C1 segment of cervical spinal cord (tissue), 14 donors: ENCODE measurements around the gene ZMYM1.
"Not testable (repeated sequence)": the region's sequence is repeated elsewhere in the genome, so short reads cannot be mapped to it uniquely, and the experiment has no call there.

Experiments
- DNase-seq, 14 donors: peaks; one replicate each; lab custom pipeline; 2025; lab: John Stamatoyannopoulos, UW

ZMYM1 gene

GRCh38 chr1:35079003-35079930 is at the start of gene ZMYM1:
Gene ZMYM1, plus strand, starts transcription at chr1:35079385. Its CDS starts 14,603 bp downstream, at chr1:35093988.
- DNase-seq: peak; percentile 38 to 86 (median 72)

DNA sequence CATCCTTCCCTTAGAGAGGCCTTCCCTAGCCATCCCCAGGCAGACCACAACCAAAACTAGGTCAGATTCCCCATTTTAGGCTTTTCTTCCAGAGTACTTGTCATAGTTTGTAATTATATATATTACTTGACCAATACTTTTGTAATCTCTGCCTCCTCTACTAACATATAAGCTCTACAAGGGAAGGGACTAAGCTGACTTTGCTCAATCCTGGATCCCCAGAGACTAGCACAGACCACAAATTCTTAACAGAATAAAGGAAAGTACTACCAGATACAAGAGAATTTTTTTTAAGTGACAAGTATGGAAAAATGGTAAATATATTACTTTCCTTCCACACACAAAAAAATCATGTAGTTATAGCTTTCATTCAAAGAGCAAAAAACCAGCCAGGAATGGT is 49.4 kb upstream of the ZMYM1 start:
- DNase-seq: no peak

DNA sequence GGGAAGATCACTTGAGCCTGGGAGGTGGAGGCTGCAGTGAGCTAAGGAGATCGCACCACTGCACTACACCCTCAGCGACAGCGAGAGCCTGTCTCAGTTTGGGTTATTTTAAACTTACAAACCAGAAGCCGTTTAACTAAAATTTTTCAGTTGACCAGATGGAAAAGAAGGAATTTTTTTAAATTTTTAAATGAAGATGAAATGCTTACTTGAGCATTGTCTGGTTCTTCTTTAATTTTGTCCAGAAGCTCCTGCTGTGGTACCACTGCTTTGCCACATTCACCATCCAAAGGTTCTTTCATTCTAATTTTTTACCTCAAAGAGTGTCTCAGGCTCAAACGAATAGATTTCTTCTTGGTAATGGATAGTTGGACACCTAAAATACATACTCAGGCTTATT is 48.8 kb upstream of the ZMYM1 start:
- DNase-seq: no peak

GRCh38 chr1:35030756-35031446 is 48.3 kb upstream of the ZMYM1 start:
- peak in 6 of 14 donors; percentile 10 to 21 (median 16) for DNase-seq

GRCh38 chr1:35032384-35032739 is 46.8 kb upstream of the ZMYM1 start:
- DNase-seq: no peak

GRCh38 chr1:35033346-35033745 is 45.8 kb upstream of the ZMYM1 start:
- DNase-seq: no peak

- DNase-seq: no peak
These were observed 42.6 kb upstream of the ZMYM1 start for GRCh38 chr1:35036621-35037020.

DNA sequence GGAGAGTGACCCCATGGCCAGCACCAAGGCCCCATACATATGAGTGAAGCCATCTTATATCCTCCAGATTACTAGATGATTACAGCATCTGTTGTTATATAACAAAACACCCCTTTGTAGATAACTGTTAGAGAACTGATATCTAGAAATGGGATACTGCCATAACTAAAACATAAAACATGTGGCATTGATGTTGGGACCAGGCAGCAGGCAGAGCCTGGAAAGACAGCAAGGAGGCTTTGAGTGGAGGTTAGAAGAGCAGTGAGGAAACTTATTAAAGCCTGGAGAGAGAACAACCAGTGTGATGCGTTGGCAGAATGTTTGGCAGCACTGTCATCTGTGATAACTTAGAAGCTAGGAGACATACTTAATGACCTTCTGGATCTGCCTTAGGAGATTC is 42.0 kb upstream of the ZMYM1 start:
- no peak for DNase-seq

- DNase-seq: no peak
These were observed 40.5 kb upstream of the ZMYM1 start for GRCh38 chr1:35038723-35039122.

GRCh38 chr1:35043498-35043897 is 35.7 kb upstream of the ZMYM1 start:
- no peak for DNase-seq

DNA sequence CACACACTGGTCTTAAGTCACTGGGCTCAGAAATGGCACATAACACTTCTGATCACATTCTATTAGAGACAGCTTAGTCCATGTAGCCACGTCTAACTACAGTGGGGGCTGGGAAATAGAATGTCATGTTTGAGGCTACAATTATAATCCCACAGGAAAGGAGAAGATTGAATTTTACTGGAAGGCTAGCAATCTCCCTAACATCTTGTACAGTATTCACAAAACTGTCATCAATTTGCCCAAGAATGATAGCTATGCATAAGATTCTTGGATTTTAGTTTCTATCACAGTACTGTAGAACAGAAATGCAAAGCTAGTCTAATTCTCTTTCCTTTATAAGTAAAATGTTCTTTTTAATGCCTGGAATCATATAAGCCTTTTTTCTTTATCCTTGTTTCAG is 34.8 kb upstream of the ZMYM1 start:
- DNase-seq: no peak

DNA sequence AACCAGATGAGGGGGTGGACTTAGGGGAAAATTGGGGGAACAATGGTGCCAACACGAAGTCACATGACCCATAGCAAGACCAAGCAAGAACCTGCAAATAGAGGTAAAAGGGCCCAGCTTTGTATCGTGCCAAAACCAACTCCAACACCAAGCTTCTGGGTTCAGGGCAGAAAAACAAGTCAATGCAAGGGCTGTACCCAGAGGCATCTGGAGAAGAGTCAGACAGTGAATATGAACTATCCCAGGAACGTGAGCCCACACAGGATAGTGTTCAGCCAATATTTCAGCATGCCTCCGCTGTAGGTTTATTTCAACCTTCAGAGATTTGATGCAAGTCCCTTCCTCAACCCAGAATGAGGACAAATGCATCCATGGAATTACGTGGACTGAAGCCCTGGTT is 32.5 kb upstream of the ZMYM1 start:
- no peak for DNase-seq

DNA sequence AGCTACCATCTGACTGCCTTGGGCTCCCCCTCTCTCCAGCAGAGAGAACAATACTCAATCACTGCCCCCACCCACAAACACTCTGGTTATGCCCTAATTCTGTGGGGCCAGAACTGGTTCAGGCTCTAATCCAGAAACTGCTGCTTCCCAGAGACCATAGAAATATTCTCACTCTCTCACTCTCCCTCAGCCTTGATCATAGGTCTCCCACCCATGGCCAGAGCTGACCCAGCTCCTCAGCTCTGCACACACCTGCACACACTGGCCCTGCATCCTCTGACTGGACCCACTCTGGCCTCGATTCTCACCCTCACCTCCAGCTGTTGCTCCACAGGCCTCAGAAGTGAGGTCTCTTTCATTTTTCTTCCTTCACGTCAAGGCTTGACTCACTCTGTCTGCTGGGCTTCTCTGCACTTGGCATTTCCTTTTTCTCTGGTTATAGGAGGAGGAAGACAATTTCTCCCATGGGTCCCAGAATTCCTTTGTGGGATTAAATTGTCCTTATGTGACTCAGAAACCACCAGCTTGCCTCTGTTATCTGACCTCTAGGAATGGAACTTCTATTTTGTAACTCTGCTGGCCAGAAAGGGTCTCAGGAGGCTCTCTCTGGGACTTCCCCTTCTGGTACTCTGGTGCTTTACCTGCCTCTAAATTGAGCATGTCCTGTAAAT is 31.9 kb upstream of the ZMYM1 start:
- DNase-seq: no peak

DNA sequence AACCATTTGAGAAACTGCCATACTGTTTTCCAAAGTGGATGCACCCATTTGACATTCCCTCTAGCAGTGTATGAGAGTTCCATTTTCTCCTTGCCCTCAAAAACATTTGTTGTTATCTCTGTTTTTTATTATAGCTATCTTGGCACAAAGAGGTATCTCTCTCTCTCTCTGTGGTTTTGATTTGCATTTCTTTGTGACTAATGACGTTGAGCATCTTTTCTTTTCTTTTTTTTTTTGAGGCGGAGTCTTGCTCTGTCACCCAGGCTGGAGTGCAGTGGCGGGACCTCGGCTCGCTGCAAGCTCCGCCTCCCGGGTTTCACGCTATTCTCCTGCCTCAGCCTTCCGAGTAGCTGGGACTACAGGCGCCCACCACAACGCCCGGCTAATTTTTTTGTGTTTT is 30.1 kb upstream of the ZMYM1 start:
- DNase-seq: no peak

DNA sequence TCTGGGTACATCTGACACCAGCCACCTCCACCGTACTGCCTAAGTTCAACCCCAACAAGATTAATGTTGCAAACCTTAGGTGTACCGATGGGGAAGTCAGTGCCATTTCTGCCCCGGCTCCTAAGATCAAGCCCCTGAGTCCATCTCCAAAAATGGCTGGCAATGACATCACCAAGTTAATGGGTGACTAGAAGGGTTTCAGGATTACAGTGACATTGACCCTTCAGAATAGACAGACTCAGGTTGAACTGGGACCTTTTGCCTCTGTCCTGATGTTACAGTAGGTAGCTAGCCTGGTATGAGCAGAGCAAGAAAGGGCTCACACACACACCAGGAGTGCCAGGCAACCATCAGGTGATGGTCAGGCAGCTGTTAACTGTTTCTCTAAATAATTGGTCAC is 25.8 kb upstream of the ZMYM1 start:
- DNase-seq: no peak

GRCh38 chr1:35054282-35054681 is 24.9 kb upstream of the ZMYM1 start:
- DNase-seq: not testable (repeated sequence)

- not testable (repeated sequence) for DNase-seq
These were observed 20.9 kb upstream of the ZMYM1 start for GRCh38 chr1:35058321-35058720.

GRCh38 chr1:35058988-35059387 is 20.2 kb upstream of the ZMYM1 start:
- DNase-seq: no peak

- no peak for DNase-seq
These were observed 16.5 kb upstream of the ZMYM1 start for GRCh38 chr1:35062518-35063196.

- no peak for DNase-seq
These were observed 14.9 kb upstream of the ZMYM1 start for GRCh38 chr1:35064265-35064664.

DNA sequence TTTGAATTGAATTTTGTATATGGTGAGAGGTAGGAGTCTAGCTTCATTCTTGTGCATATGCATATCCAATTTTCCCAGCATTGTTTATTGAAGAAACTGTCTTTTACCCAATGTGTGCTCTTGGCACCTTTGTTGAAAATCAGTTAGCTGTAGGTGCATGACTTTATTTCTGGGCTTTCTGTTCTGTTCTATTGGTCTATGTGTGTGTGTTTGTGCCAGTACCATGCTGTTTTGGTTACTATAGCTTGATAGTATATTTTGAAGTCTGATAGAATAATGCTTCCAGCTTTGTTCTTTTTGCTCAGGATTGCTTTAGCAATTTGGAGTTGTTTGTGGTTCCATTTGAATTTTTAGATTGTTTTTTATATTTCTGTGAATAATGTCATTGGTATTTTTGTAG is 9.4 kb upstream of the ZMYM1 start:
- no peak for DNase-seq

DNA sequence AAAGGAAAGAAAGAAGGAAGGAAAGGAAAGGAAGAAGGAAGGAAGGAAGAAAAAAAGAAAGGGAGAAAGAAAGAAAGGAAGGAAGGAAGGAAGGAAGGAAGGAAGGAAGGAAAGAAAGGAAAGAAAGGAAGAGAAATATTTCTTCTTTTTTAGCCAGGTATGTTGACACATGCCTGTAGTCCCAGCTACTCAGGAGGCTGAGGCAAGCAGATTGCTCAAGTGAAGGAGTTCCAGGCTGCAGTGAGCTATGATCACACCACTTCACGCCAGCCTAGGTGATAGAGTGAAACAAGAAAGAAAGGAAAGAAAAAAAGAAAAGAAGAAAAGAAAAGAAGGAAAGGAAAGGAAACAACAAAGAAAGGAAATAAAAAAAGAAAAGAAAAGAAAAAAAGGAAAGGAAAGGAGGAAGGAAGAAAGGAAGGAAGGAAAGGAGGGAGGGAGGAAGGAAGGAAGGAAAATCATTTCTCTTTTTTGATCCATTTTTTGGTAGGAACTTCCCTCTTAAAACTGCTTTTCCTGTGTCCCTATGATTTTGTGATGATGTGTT is 5.8 kb upstream of the ZMYM1 start:
- DNase-seq: no peak
